Mesenchymal stem cell (in vitro differentiated cells and primary cell): ENCODE measurements around the gene RDH13.

Source experiments
- DNase-seq: peaks from one replicate; pipeline ENCODE4 v3.0.0-alpha.2; 2013
- H2AFZ ChIP-seq: one replicate; pipeline ENCODE4 v1.6.1; 2013; ENCODE audit warnings: low read depth, mild to moderate bottlenecking, control low read depth, inconsistent platforms, low read length, moderate library complexity
- H2AK5ac ChIP-seq: 2 replicates; pipeline ENCODE4 v1.6.1; 2013; ENCODE audit warnings: low read length, moderate library complexity, mild to moderate bottlenecking, inconsistent platforms; ENCODE audit not compliant: severe bottlenecking
- H2BK120ac ChIP-seq: one replicate; pipeline ENCODE4 v1.6.1; 2013; ENCODE audit warnings: low read depth, mild to moderate bottlenecking, inconsistent platforms, low read length, moderate library complexity
- H2BK12ac ChIP-seq, 2 experiments: one replicate each; pipeline ENCODE4 v1.6.1; 2013; ENCODE audit warnings: inconsistent platforms in 2 of 2, low read length in 2 of 2, mild to moderate bottlenecking in 2 of 2, moderate library complexity in 2 of 2, control low read depth in 1 of 2
- H2BK15ac ChIP-seq: one replicate; pipeline ENCODE4 v1.6.1; 2013; ENCODE audit warnings: mild to moderate bottlenecking, low read depth, inconsistent platforms; ENCODE audit not compliant: poor library complexity, severe bottlenecking
- H2BK5ac ChIP-seq: 2 replicates; pipeline ENCODE4 v1.6.1; 2013; ENCODE audit warnings: low read depth, mild to moderate bottlenecking, low read length, control low read depth, inconsistent platforms; ENCODE audit not compliant: poor library complexity, severe bottlenecking
- H3K14ac ChIP-seq, 2 experiments: one replicate each; pipeline ENCODE4 v1.6.1; 2013; ENCODE audit warnings: inconsistent platforms in 2 of 2, low read length in 2 of 2, control low read depth in 1 of 2, mild to moderate bottlenecking in 1 of 2, moderate library complexity in 1 of 2
- H3K18ac ChIP-seq, 2 experiments: one replicate each; pipeline ENCODE4 v1.6.1; 2013; ENCODE audit warnings: inconsistent platforms in 2 of 2, low read length in 2 of 2, control low read depth in 1 of 2, low read depth in 1 of 2, mild to moderate bottlenecking in 1 of 2
- H3K23ac ChIP-seq, 2 experiments: one replicate each; pipeline ENCODE4 v1.6.1; 2013; ENCODE audit warnings: inconsistent platforms in 2 of 2, low read length in 2 of 2, mild to moderate bottlenecking in 2 of 2, moderate library complexity in 2 of 2, control low read depth in 1 of 2
- H3K27ac ChIP-seq: 2 replicates; pipeline ENCODE4 v1.5.1; 2013; ENCODE audit warnings: mild to moderate bottlenecking, moderate library complexity, low read length, control low read depth, inconsistent platforms; ENCODE audit not compliant: poor library complexity, severe bottlenecking
- H3K27me3 ChIP-seq, 2 experiments: 2 replicates each; pipeline versions ENCODE4 v1.6.1 to v1.7.0; 2013; ENCODE audit warnings: low read length in 2 of 2, mild to moderate bottlenecking in 2 of 2, moderate library complexity in 2 of 2, control low read depth in 1 of 2, inconsistent platforms in 1 of 2; ENCODE audit not compliant: control insufficient read depth in 1 of 2, insufficient read depth in 1 of 2
- H3K36me3 ChIP-seq, 2 experiments: 2 replicates each; pipeline versions ENCODE4 v1.6.1 to v1.7.0; 2013; ENCODE audit warnings: low read length in 2 of 2, control low read depth in 1 of 2, inconsistent platforms in 1 of 2, low read depth in 1 of 2, mild to moderate bottlenecking in 1 of 2; ENCODE audit not compliant: insufficient read depth in 2 of 2, control insufficient read depth in 1 of 2
- H3K4ac ChIP-seq, 2 experiments: one replicate each; pipeline ENCODE4 v1.6.1; 2013; ENCODE audit warnings: inconsistent platforms in 2 of 2, low read length in 2 of 2, mild to moderate bottlenecking in 2 of 2, moderate library complexity in 2 of 2, control low read depth in 1 of 2, low read depth in 1 of 2
- H3K4me1 ChIP-seq: 2 replicates; pipeline ENCODE4 v1.6.1; 2013; ENCODE audit warnings: low read depth, low read length, control low read depth; ENCODE audit not compliant: control insufficient read depth, insufficient read depth
- H3K4me2 ChIP-seq: 2 replicates; pipeline ENCODE4 v1.6.1; 2013; ENCODE audit warnings: low read length, mild to moderate bottlenecking, inconsistent platforms; ENCODE audit not compliant: poor library complexity, severe bottlenecking
- H3K4me3 ChIP-seq, 2 experiments: 2 replicates each; pipeline versions ENCODE4 v1.5.1 to v1.7.0; 2013; ENCODE audit warnings: low read length in 2 of 2, mild to moderate bottlenecking in 2 of 2, control low read depth in 1 of 2, low read depth in 1 of 2; ENCODE audit not compliant: insufficient read depth in 1 of 2
- H3K79me1 ChIP-seq: replicated peaks from 2 replicates; pipeline ENCODE4 v1.6.1; 2013; ENCODE audit warnings: mild to moderate bottlenecking, control low read depth, low read length, inconsistent platforms; ENCODE audit not compliant: poor library complexity, severe bottlenecking
- H3K9ac ChIP-seq: 2 replicates; pipeline ENCODE4 v1.7.0; 2013; ENCODE audit warnings: mild to moderate bottlenecking, low read length, moderate library complexity
- H3K9me3 ChIP-seq: 2 replicates; pipeline ENCODE4 v1.7.0; 2013; ENCODE audit warnings: mild to moderate bottlenecking, low read length; ENCODE audit not compliant: control insufficient read depth
- H4K8ac ChIP-seq: one replicate; pipeline ENCODE4 v1.6.1; 2013; ENCODE audit warnings: inconsistent platforms, mild to moderate bottlenecking, low read length, moderate library complexity
- H4K91ac ChIP-seq: one replicate; pipeline ENCODE4 v1.6.1; 2013; ENCODE audit warnings: mild to moderate bottlenecking, low read length, inconsistent platforms
- WGBS: methylation state at CpG from one replicate; pipeline ENCODE4 v1.1.7; 2013; ENCODE audit warnings: mixed read lengths; 5-methylcytosine and 5-hydroxymethylcytosine counted together

RDH13 gene

GRCh38 chr19:55070466-55071128, 7.6 kb upstream of the RDH13 start:
- H3K4me3 ChIP-seq, result no peak overlapping the region
- no peaks in the 10 kb centered on the region for H3K79me1 ChIP-seq
- no peak overlapping the region for H3K27ac ChIP-seq
- no peak overlapping the region for H3K4ac ChIP-seq
- no peak overlapping the region for H3K9ac ChIP-seq
- H2BK15ac ChIP-seq, result no peak overlapping the region
- H4K8ac ChIP-seq, result no peak overlapping the region
- H3K23ac ChIP-seq, result no peak overlapping the region
- H3K18ac ChIP-seq, result no peak overlapping the region
- H3K36me3 ChIP-seq, result no peaks in the 10 kb centered on the region
- H2BK12ac ChIP-seq, result no peak overlapping the region
- no peak overlapping the region for H2BK120ac ChIP-seq
- no peak for DNase-seq
- H3K9me3 ChIP-seq, result no peaks in the 10 kb centered on the region
- H3K27me3 ChIP-seq, result peaks cover 56 to 62% of the 10 kb centered on the region in 2 experiments
- 93% methylated on average over 9 of the region's 10 CpGs for WGBS
- no peak overlapping the region for H4K91ac ChIP-seq
- peaks cover 8% of the 10 kb centered on the region for H3K4me1 ChIP-seq
- no peak overlapping the region for H2AFZ ChIP-seq
- H3K4me2 ChIP-seq, result no peak overlapping the region
- no peak overlapping the region for H2AK5ac ChIP-seq
- H2BK5ac ChIP-seq, result no peak overlapping the region
- H3K14ac ChIP-seq, result no peak overlapping the region

- Histone ChIP-seq H3K79me1 (no peaks in the 10 kb centered on the region), H3K27me3 (peaks cover 49 to 54% of the 10 kb centered on the region in 2 experiments), H3K23ac (no peak overlapping the region), H3K4ac (no peak overlapping the region), H3K27ac (no peak overlapping the region), H3K4me3 (no peak overlapping the region), H3K9ac (no peak overlapping the region), H4K8ac (no peak overlapping the region), H3K4me2 (no peak overlapping the region), H2BK12ac (no peak overlapping the region), H3K18ac (no peak overlapping the region), H3K14ac (no peak overlapping the region), H2BK120ac (no peak overlapping the region), H2BK15ac (no peak overlapping the region), H3K36me3 (no peaks in the 10 kb centered on the region), H2AFZ (no peak overlapping the region), H2AK5ac (no peak overlapping the region), H3K9me3 (no peaks in the 10 kb centered on the region), H2BK5ac (no peak overlapping the region), H3K4me1 (peaks cover 7% of the 10 kb centered on the region), H4K91ac (no peak overlapping the region)
- no peak for DNase-seq
- 91% methylated on average over 2 of the region's 2 CpGs for WGBS
Measured at GRCh38 chr19:55069865-55070197, 6.9 kb upstream of the RDH13 start.

- DNase-seq, result peak; percentile 32
- Histone ChIP-seq H3K18ac (peak overlapping the region in 1 of 2 experiments; percentile 29), H3K27ac (no peak overlapping the region), H3K4me1 (peaks cover 7% of the 10 kb centered on the region), H3K4ac (no peak overlapping the region), H2BK12ac (peak overlapping the region in 1 of 2 experiments; percentile 26), H4K8ac (no peak overlapping the region), H3K9ac (peak overlapping the region; percentile 19), H2AK5ac (no peak overlapping the region), H3K4me2 (peak overlapping the region; percentile 27), H4K91ac (no peak overlapping the region), H3K23ac (no peak overlapping the region), H2BK5ac (no peak overlapping the region), H3K14ac (no peak overlapping the region), H3K27me3 (peaks cover 49 to 54% of the 10 kb centered on the region in 2 experiments), H2BK15ac (peak overlapping the region; percentile 19), H3K36me3 (no peaks in the 10 kb centered on the region), H3K9me3 (no peaks in the 10 kb centered on the region), H2BK120ac (no peak overlapping the region), H2AFZ (no peak overlapping the region), H3K4me3 (peak overlapping the region in 1 of 2 experiments; percentile 39), H3K79me1 (no peaks in the 10 kb centered on the region)
- WGBS, result 5% methylated on average over 30 of the region's 30 CpGs
Measured at GRCh38 chr19:55068950-55069864, 6.3 kb upstream of the RDH13 start.

- Histone ChIP-seq H3K36me3 (no peaks in the 10 kb centered on the region), H4K8ac (no peak overlapping the region), H3K4me1 (peaks cover 7% of the 10 kb centered on the region), H3K23ac (no peak overlapping the region), H2BK5ac (no peak overlapping the region), H3K4ac (no peak overlapping the region), H2BK120ac (no peak overlapping the region), H3K4me3 (no peak overlapping the region), H3K27me3 (peaks cover 49 to 54% of the 10 kb centered on the region in 2 experiments), H3K79me1 (peaks cover under 1% of the 10 kb centered on the region), H2BK12ac (no peak overlapping the region), H3K9ac (no peak overlapping the region), H3K4me2 (no peak overlapping the region), H2AFZ (no peak overlapping the region), H2BK15ac (no peak overlapping the region), H3K27ac (no peak overlapping the region), H3K14ac (no peak overlapping the region), H3K9me3 (no peaks in the 10 kb centered on the region), H4K91ac (no peak overlapping the region), H2AK5ac (no peak overlapping the region), H3K18ac (no peak overlapping the region)
- no peak for DNase-seq
- WGBS, result 42% methylated on average over 3 of the region's 3 CpGs
Measured at GRCh38 chr19:55067869-55068268, 4.9 kb upstream of the RDH13 start.
